MM.1S (cell line): ENCODE measurements around the gene UBE2J2.

Experiments used
- DNase-seq: peaks from one replicate; pipeline ENCODE4 v3.0.0-alpha.2; 2015
- H2AFZ ChIP-seq: fragments of 300-600 bp; sonication (generic); 2 replicates; pipeline ENCODE4 v1.6.0; 2016; ENCODE audit warnings: antibody characterized with exemption, low read length
- H3F3A ChIP-seq: fragments of 300-600 bp; sonication (generic); 2 replicates; pipeline ENCODE4 v1.6.1; 2016; ENCODE audit warnings: mild to moderate bottlenecking, antibody characterized with exemption, low read length, moderate library complexity, mixed read lengths; ENCODE audit not compliant: insufficient read depth
- H3K27ac ChIP-seq: fragments of 300-600 bp; sonication (generic); 2 replicates; pipeline ENCODE4 v1.5.1; 2016; ENCODE audit warnings: mild to moderate bottlenecking, low read length
- H3K27me3 ChIP-seq: fragments of 300-600 bp; sonication (generic); replicated peaks from 2 replicates; pipeline ENCODE4 v1.6.0; 2016; ENCODE audit warnings: low read length; ENCODE audit not compliant: insufficient read depth
- H3K36me3 ChIP-seq: fragments of 300-600 bp; sonication (generic); replicated peaks from 2 replicates; pipeline ENCODE4 v1.6.1; 2016; ENCODE audit warnings: mild to moderate bottlenecking, low read length, mixed read lengths; ENCODE audit not compliant: insufficient read depth
- H3K4me1 ChIP-seq: fragments of 300-600 bp; sonication (generic); 2 replicates; pipeline ENCODE4 v1.6.1; 2016; ENCODE audit warnings: low read length, mixed read lengths
- H3K4me2 ChIP-seq: fragments of 300-600 bp; sonication (generic); 2 replicates; pipeline ENCODE4 v1.6.0; 2016; ENCODE audit warnings: low read depth, low read length
- H3K4me3 ChIP-seq: fragments of 300-600 bp; sonication (generic); 2 replicates; pipeline ENCODE4 v1.5.1; 2016; ENCODE audit warnings: low read length, mixed read lengths
- H3K79me2 ChIP-seq: fragments of 300-600 bp; sonication (generic); 2 replicates; pipeline ENCODE4 v1.6.1; 2016; ENCODE audit warnings: mixed run types, low read length, mixed read lengths
- H3K9ac ChIP-seq: fragments of 300-600 bp; sonication (generic); 2 replicates; pipeline ENCODE4 v1.6.1; 2016; ENCODE audit warnings: low read length, mixed read lengths
- H3K9me2 ChIP-seq: fragments of 300-600 bp; sonication (generic); replicated peaks from 2 replicates; pipeline ENCODE4 v1.6.1; 2016; ENCODE audit warnings: mild to moderate bottlenecking, low read length, mixed read lengths; ENCODE audit not compliant: insufficient read depth
- H3K9me3 ChIP-seq: fragments of 300-600 bp; sonication (generic); replicated peaks from 2 replicates; pipeline ENCODE4 v1.6.1; 2016; ENCODE audit warnings: mild to moderate bottlenecking, low read length, mixed read lengths; ENCODE audit not compliant: insufficient read depth
- H4K20me1 ChIP-seq: fragments of 300-600 bp; sonication (generic); 2 replicates; pipeline ENCODE4 v1.6.1; 2016; ENCODE audit warnings: mild to moderate bottlenecking, low read length, moderate library complexity, mixed read lengths; ENCODE audit not compliant: insufficient read depth
- CTCF ChIP-seq: fragments of 300-600 bp; sonication (generic); IDR thresholded peaks from 2 replicates; pipeline ENCODE4 v1.5.1; 2016; ENCODE audit warnings: antibody characterized with exemption, low read length, mixed read lengths
- EZH2 ChIP-seq: fragments of 300-600 bp; sonication (generic); optimal IDR thresholded peaks from 2 replicates; pipeline ENCODE3; 2017; ENCODE audit warnings: low read depth, mild to moderate bottlenecking, antibody characterized with exemption, low read length, mixed read lengths
- EZH2phosphoT487 ChIP-seq: fragments of 300-600 bp; sonication (generic); IDR thresholded peaks from 2 replicates; pipeline ENCODE4 v1.6.1; 2018; ENCODE audit warnings: antibody characterized with exemption, low read length

UBE2J2 gene

DNA sequence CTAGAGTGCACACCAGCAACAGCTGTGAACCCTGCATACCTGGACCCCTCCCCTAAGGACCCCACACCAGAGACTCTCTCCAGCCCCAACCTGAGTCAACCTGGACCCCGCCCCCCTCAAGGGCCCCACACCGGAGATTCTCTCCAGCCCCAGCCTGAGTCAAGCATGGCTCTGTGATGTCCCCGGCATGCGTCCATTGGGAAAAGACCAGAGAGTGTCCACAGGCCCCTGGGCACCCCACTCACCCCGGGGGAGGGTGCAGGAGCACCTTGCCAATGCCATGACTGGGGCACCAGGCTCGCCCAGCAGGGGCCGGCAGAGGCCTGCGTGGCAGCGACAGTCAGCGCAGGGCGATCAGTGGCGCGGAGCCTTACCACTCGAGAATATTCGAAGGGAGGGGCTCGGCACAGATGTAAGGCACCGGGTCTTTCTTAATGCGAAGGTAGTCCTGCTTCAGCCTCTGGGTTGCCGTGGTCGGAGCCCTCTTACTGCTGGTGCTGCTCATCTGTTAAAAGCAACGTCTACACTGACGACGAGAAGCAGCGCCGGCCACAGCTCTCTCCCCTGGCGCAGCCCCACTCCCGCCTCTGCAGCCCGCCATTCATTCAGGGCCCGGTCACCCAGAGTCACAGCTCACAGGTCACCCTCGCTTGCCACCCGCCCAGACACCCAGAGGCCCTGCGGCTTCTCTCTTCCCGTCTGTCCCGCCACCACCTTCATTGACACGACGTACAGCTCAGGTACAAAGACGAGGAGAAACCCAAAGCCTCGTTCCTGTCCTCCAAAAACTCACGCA lies 6.0 kb downstream of the UBE2J2 start:
- TF ChIP-seq EZH2, result no peak
- TF ChIP-seq CTCF, result no peak
- TF ChIP-seq EZH2phosphoT487, result no peak
- Histone ChIP-seq H3K4me2 (no peak overlapping the region), H3K27me3 (no peaks in the 10 kb centered on the region), H3K9me2 (no peaks in the 10 kb centered on the region), H3K4me1 (peaks cover 8% of the 10 kb centered on the region), H3K36me3 (peaks cover 7% of the 10 kb centered on the region; the same call in 1 of the 2 replicates), H3K79me2 (peaks cover 63% of the 10 kb centered on the region), H3K27ac (no peak overlapping the region), H3F3A (no peaks in the 10 kb centered on the region), H2AFZ (no peak overlapping the region), H3K9me3 (no peaks in the 10 kb centered on the region), H3K9ac (no peak overlapping the region), H3K4me3 (no peak overlapping the region), H4K20me1 (no peaks in the 10 kb centered on the region; the same call in 1 of the 2 replicates)
- DNase-seq, result no peak

DNA sequence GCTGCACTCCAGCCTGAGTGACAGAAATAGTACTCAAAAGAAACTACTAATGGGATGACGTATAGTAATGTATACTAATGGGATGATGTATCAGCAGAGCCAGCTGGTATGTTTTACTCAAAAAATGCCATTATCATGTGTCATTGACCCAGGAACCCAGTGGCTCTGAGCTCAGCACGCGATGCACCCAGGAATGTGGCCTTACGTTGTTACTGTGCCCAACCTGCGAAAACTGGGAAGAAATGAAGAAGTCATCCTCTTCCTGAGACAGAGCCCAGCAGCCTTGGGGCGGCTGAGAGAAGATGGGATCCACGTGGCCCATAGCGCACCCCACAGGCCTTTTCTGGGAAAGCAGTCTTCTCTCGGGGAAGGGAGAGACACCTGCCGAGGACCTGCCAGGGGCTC lies 8.8 kb downstream of the UBE2J2 start:
- Histone ChIP-seq H3K79me2 (peaks cover 43% of the 10 kb centered on the region), H3K36me3 (peaks cover 10% of the 10 kb centered on the region; the same call in 1 of the 2 replicates), H3K4me2 (no peak overlapping the region), H3K4me1 (no peaks in the 10 kb centered on the region), H4K20me1 (no peaks in the 10 kb centered on the region; the same call in 1 of the 2 replicates), H3K27ac (no peak overlapping the region), H3K9me3 (no peaks in the 10 kb centered on the region), H3K27me3 (no peaks in the 10 kb centered on the region), H2AFZ (no peak overlapping the region), H3K9ac (no peak overlapping the region), H3F3A (no peaks in the 10 kb centered on the region), H3K9me2 (no peaks in the 10 kb centered on the region), H3K4me3 (no peak overlapping the region)
- DNase-seq, result no peak
- TF ChIP-seq CTCF, result peak; percentile 20
- TF ChIP-seq EZH2phosphoT487, result no peak

DNA sequence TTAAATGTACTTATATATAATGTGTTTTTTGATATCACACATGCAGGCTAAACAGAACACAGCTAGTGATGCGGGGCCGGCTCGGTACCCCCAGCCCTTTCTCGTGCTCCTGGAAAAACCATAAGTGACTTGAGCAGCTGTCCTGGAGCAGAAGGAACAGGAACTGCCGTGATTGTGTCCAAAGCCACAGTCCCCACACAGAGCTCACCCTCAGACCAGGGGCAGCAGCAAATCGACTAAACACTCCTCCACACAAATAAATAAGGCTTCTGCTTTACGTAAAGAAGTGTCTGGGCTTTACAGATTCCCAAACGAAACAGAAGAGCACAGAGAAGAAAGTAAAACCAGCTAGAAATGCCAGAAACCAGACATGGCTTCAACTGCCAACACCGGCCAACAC lies 9.6 kb downstream of the UBE2J2 start:
- no peak for TF ChIP-seq EZH2
- TF ChIP-seq CTCF, result no peak
- no peak for TF ChIP-seq EZH2phosphoT487
- Histone ChIP-seq H3K9me3 (no peaks in the 10 kb centered on the region), H3K4me3 (no peak overlapping the region), H2AFZ (no peak overlapping the region), H3F3A (no peaks in the 10 kb centered on the region), H4K20me1 (no peaks in the 10 kb centered on the region; the same call in 1 of the 2 replicates), H3K36me3 (peaks cover 10% of the 10 kb centered on the region; the same call in 1 of the 2 replicates), H3K79me2 (peaks cover 39% of the 10 kb centered on the region), H3K9me2 (no peaks in the 10 kb centered on the region), H3K27me3 (no peaks in the 10 kb centered on the region), H3K9ac (no peak overlapping the region), H3K27ac (no peak overlapping the region), H3K4me2 (no peak overlapping the region), H3K4me1 (no peaks in the 10 kb centered on the region)
- DNase-seq, result no peak
